HG03565 (cell line): Measurements from ENCODE around the gene SUN5.
"Not testable (repeated sequence)": the region's sequence is repeated elsewhere in the genome, so short reads cannot be mapped to it uniquely, and the experiment has no call there.

Experiments
- ATAC-seq: cut with Tn5 transposase; IDR thresholded peaks from one replicate; pipeline ENCODE4 v1.9.1; 2021; ENCODE audit warnings: mild to moderate bottlenecking, moderate library complexity; ENCODE audit not compliant: unreplicated experiment

Gene SUN5

GRCh38 chr20:33004141-33004751 lies at the start of gene SUN5:
Gene SUN5, minus strand, starts transcription at chr20:33004433. Its CDS starts 93 bp downstream, at chr20:33004340.
- ATAC-seq: no peak

GRCh38 chr20:33053291-33054106 lies 49.3 kb upstream of the SUN5 start, which contains the start of gene BPIFB3:
Gene BPIFB3, plus strand, starts transcription at chr20:33053903. Its CDS starts 1,533 bp downstream, at chr20:33055436.
- no peak for ATAC-seq

- ATAC-seq: no peak
Observed at GRCh38 chr20:33051333-33051732, 47.1 kb upstream of the SUN5 start.

- no peak for ATAC-seq
Observed at GRCh38 chr20:33046412-33046811, 42.2 kb upstream of the SUN5 start.

- ATAC-seq: not testable (repeated sequence)
Observed at GRCh38 chr20:33045129-33045721, 41.0 kb upstream of the SUN5 start.

GRCh38 chr20:33043731-33044181 lies 39.5 kb upstream of the SUN5 start:
- no peak for ATAC-seq

- ATAC-seq: no peak
Observed at GRCh38 chr20:33042983-33043730, 38.9 kb upstream of the SUN5 start.

- ATAC-seq: no peak
Observed at GRCh38 chr20:33042430-33042829, 38.2 kb upstream of the SUN5 start.

- ATAC-seq: no peak
Observed at GRCh38 chr20:33038243-33038642, 34.0 kb upstream of the SUN5 start.

- no peak for ATAC-seq
Observed at GRCh38 chr20:33037456-33037855, 33.2 kb upstream of the SUN5 start.

GRCh38 chr20:33034901-33035492 lies 30.8 kb upstream of the SUN5 start:
- ATAC-seq: no peak

- no peak for ATAC-seq
Observed at GRCh38 chr20:33034115-33034514, 29.9 kb upstream of the SUN5 start.

- no peak for ATAC-seq
Observed at GRCh38 chr20:33033381-33033780, 29.1 kb upstream of the SUN5 start.

GRCh38 chr20:33032555-33032954 lies 28.3 kb upstream of the SUN5 start:
- no peak for ATAC-seq

GRCh38 chr20:33031531-33031930 lies 27.3 kb upstream of the SUN5 start, which contains the start of gene BPIFB6:
Gene BPIFB6, plus strand, starts transcription at chr20:33031648. Its CDS starts 0 bp downstream, at chr20:33031648.
- no peak for ATAC-seq

- no peak for ATAC-seq
Observed at GRCh38 chr20:33030569-33030968, 26.3 kb upstream of the SUN5 start.

GRCh38 chr20:33030076-33030475 lies 25.8 kb upstream of the SUN5 start:
- ATAC-seq: no peak

GRCh38 chr20:33028875-33029274 lies 24.6 kb upstream of the SUN5 start:
- ATAC-seq: no peak

- ATAC-seq: no peak
Observed at GRCh38 chr20:33027769-33028751, 23.8 kb upstream of the SUN5 start.
